ENCODE results near the gene CACUL1.

GRCh38 chr10:118792526-118792925 lies 37.8 kb upstream of the CACUL1 start:
- TF ChIP-seq GATA1 (IDR thresholded peaks at IDR 0.05; ENCODE audit: low read depth, low read length), result no peak
- no peak for TF ChIP-seq POLR2A (IDR thresholded peaks at IDR 0.05; ENCODE audit: low read length)

All from erythroblast (primary cell).